SK-N-SH (cell line): ENCODE measurements around the gene ERBB2. TPM values are rescaled to one million over a fixed set of nuclear protein-coding genes. Genes with fewer than 3 reads are reported as not detected.

ENCODE experiments used
- CTCF ChIA-PET: fragments of 300-600, 350-600 bp; formaldehyde crosslinking; extraction: SDS; loops from one replicate; lab custom pipeline; 2021; lab: Yijun Ruan, JAX
- POLR2A ChIA-PET: fragments of 350-600 bp; sonication (Branson Sonifier 250); formaldehyde crosslinking; extraction: SDS; loops from one replicate; lab custom pipeline; 2020; ENCODE audit warnings: antibody characterized with exemption, inconsistent platforms; lab: Yijun Ruan, JAX
- DNase-seq: peaks from one replicate; pipeline ENCODE4 v3.0.0; 2012
- H2AFZ ChIP-seq: fragments of 200-600 bp; sonication (generic); 2 replicates; pipeline ENCODE4 v1.8.1; 2016; ENCODE audit warnings: antibody characterized with exemption, mild to moderate bottlenecking, low read depth
- H3F3A ChIP-seq: fragments of 200-600 bp; sonication (generic); replicated peaks from 2 replicates; pipeline ENCODE3; 2016; ENCODE audit warnings: antibody characterized with exemption, mild to moderate bottlenecking; ENCODE audit not compliant: insufficient read depth
- H3K27ac ChIP-seq, 2 experiments: fragments of 200-500 bp in 1 of 2; fragments of 200-600 bp in 1 of 2; sonication (Bioruptor generic) in 1 of 2; sonication (generic), shearing (Covaris generic) in 1 of 2; 2 replicates each; pipeline versions ENCODE4 v1.5.1 to v1.6.1; 2014 to 2016; ENCODE audit warnings: low read depth in 2 of 2, inconsistent platforms in 1 of 2, low read length in 1 of 2, mild to moderate bottlenecking in 1 of 2, mixed read lengths in 1 of 2
- H3K27me3 ChIP-seq: fragments of 200-600 bp; sonication (generic), shearing (Covaris generic); 2 replicates; pipeline ENCODE4 v1.6.1; 2016; ENCODE audit warnings: mixed run types; ENCODE audit not compliant: insufficient read depth
- H3K36me3 ChIP-seq, 2 experiments: fragments of 200-500 bp in 1 of 2; fragments of 200-600 bp in 1 of 2; sonication (Bioruptor generic) in 1 of 2; sonication (generic) in 1 of 2; replicated peaks in 1 of 2; 2 replicates each; pipeline versions ENCODE3 to v1.5.1; 2014 to 2016; ENCODE audit warnings: low read length in 1 of 2, mild to moderate bottlenecking in 1 of 2; ENCODE audit not compliant: insufficient read depth in 2 of 2, control insufficient read depth in 1 of 2
- H3K4me1 ChIP-seq, 2 experiments: fragments of 200-500 bp in 1 of 2; fragments of 200-600 bp in 1 of 2; sonication (Bioruptor generic) in 1 of 2; sonication (generic), shearing (Covaris generic) in 1 of 2; 2 replicates each; pipeline versions ENCODE4 v1.5.1 to v1.6.1; 2014 to 2016; ENCODE audit warnings: low read depth in 1 of 2, low read length in 1 of 2, mixed run types in 1 of 2; ENCODE audit not compliant: insufficient read depth in 2 of 2, control insufficient read depth in 1 of 2
- H3K4me2 ChIP-seq: fragments of 200-600 bp; sonication (generic), shearing (Covaris generic); 2 replicates; pipeline ENCODE4 v1.6.1; 2017; ENCODE audit warnings: mixed run types
- H3K4me3 ChIP-seq, 2 experiments: fragments of 200-500 bp in 1 of 2; fragments of 200-600 bp in 1 of 2; sonication (Bioruptor generic) in 1 of 2; sonication (generic), shearing (Covaris generic) in 1 of 2; 2 replicates each; pipeline versions ENCODE4 v1.5.1 to v1.8.1; 2014 to 2016; ENCODE audit warnings: low read depth in 2 of 2, inconsistent platforms in 1 of 2, low read length in 1 of 2, mild to moderate bottlenecking in 1 of 2, mixed read lengths in 1 of 2, moderate library complexity in 1 of 2
- H3K79me2 ChIP-seq: fragments of 200-600 bp; sonication (generic); 2 replicates; pipeline ENCODE4 v1.8.1; 2017; ENCODE audit warnings: mild to moderate bottlenecking; ENCODE audit not compliant: insufficient read depth
- H3K9ac ChIP-seq: fragments of 200-600 bp; sonication (generic); 2 replicates; pipeline ENCODE4 v1.6.1; 2017; ENCODE audit warnings: mixed run types
- H3K9me2 ChIP-seq: fragments of 200-600 bp; sonication (generic); 2 replicates; pipeline ENCODE4 v1.6.1; 2017; ENCODE audit warnings: mixed run types
- H3K9me3 ChIP-seq: fragments of 200-600 bp; sonication (generic); 2 replicates; pipeline ENCODE4 v1.6.1; 2017; ENCODE audit warnings: mixed run types, mild to moderate bottlenecking, moderate library complexity
- H4K20me1 ChIP-seq: fragments of 200-600 bp; sonication (generic); 2 replicates; pipeline ENCODE4 v1.6.1; 2017; ENCODE audit warnings: mild to moderate bottlenecking, mixed run types; ENCODE audit not compliant: insufficient read depth
- ELF1 ChIP-seq: IDR thresholded peaks from 2 replicates; pipeline ENCODE4 v1.4.0; 2012
- EP300 ChIP-seq, 2 experiments: IDR thresholded peaks; 2 replicates each; pipeline versions ENCODE4 v1.4.0 to v1.6.1; 2012; ENCODE audit warnings: borderline replicate concordance in 1 of 2, low read depth in 1 of 2, low read length in 1 of 2
- FOXM1 ChIP-seq: IDR thresholded peaks from 2 replicates; pipeline ENCODE4 v1.4.0; 2012; ENCODE audit warnings: low read depth, mild to moderate bottlenecking
- MXI1 ChIP-seq: IDR thresholded peaks from 2 replicates; pipeline ENCODE4 v1.6.1; 2012; ENCODE audit warnings: mild to moderate bottlenecking, low read depth, low read length, improper control_type of control experiment
- POLR2AphosphoS5 ChIP-seq: IDR thresholded peaks from 2 replicates; pipeline ENCODE4 v1.6.1; 2012; ENCODE audit warnings: low read depth, low read length
- RXRA ChIP-seq: IDR thresholded peaks from 2 replicates; pipeline ENCODE4 v1.4.0; 2012; ENCODE audit warnings: low read depth, mild to moderate bottlenecking, borderline replicate concordance
- SMC3 ChIP-seq: IDR thresholded peaks from 2 replicates; pipeline ENCODE4 v1.6.1; 2012; ENCODE audit warnings: low read depth, low read length, improper control_type of control experiment
- YY1 ChIP-seq: IDR thresholded peaks from 2 replicates; pipeline ENCODE4 v1.4.0; 2012; ENCODE audit warnings: low read depth, mild to moderate bottlenecking
- WGBS: methylation state at CpG from one replicate; pipeline ENCODE4 v1.1.6; 2017; ENCODE audit warnings: low lambda C conversion rate; 5-methylcytosine and 5-hydroxymethylcytosine counted together
- polyA plus RNA-seq, 3 experiments: library from polyadenylated mRNA; depleted of rRNA; stranded (reverse); fragments of >200 nt; gene quantifications; 2 replicates each; pipeline ENCODE4 v1.2.3, GENCODE V29; 2012
- TF ChIP-seq, protein P1 (sequence below): IDR thresholded peaks from 2 replicates; pipeline ENCODE4 v1.6.1; 2012; ENCODE audit warnings: mild to moderate bottlenecking, low read depth, low read length, moderate library complexity
- TF ChIP-seq, protein P2 (sequence below): fragments of 200-600 bp; sonication (generic); IDR thresholded peaks from 2 replicates; pipeline ENCODE4 v1.6.1; 2017; ENCODE audit warnings: antibody characterized with exemption, mild to moderate bottlenecking, moderate library complexity
- TF ChIP-seq, protein P3 (sequence below): IDR thresholded peaks from 2 replicates; pipeline ENCODE4 v1.4.0; 2012; ENCODE audit warnings: low read depth
- TF ChIP-seq, protein P4 (sequence below): IDR thresholded peaks from 2 replicates; pipeline ENCODE4 v1.4.0; 2012; ENCODE audit warnings: low read depth, borderline replicate concordance
- TF ChIP-seq, protein P5 (sequence below): fragments of 150-350 bp; IDR thresholded peaks from 2 replicates; pipeline ENCODE4 v1.6.1; 2016; ENCODE audit warnings: mild to moderate bottlenecking, low read depth, low read length

The ERBB2 gene
- polyA plus RNA-seq, 1 of the 3 experiments (the other 2 are of a cell fraction), result 1.9 TPM

DNA sequence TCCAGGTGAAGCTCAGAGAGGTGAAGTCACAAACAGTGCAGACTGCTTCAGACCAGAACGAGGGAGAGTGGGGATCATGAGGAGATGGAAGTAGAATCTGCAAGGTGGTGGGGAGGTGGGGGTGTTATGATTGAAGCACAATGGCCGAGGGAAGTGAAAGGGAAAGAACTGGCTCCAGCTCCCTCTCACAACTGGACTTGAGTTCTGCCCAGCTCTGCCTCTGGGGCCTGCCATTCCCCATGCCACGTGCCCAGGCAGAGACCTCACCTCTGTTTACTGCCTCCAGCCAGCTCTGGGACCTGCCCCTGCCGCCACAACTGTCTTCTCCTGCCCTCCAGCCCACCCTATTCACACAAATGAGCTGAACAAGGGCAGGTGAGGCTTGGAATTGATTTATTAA is 29.1 kb upstream of the ERBB2 start:
- H3K27me3 ChIP-seq, result no peaks in the 10 kb centered on the region

More for the DNA sequence above, 29.1 kb upstream of the ERBB2 start:
- CTCF ChIA-PET, result interaction anchor here (0.8 to 15.8 kb wide), 10 partner anchors 10 to 123 kb away, joined by 3 to 279 read pairs (median 8); partner anchors contain the start of genes MIEN1, PGAP3 and PPP1R1B
- Histone ChIP-seq H3K9ac (no peak overlapping the region), H3K27ac (no peak overlapping the region), H4K20me1 (no peaks in the 10 kb centered on the region)
- DNase-seq, result no peak
- POLR2A ChIA-PET, result interaction anchor here (1.2 to 1.4 kb wide), 2 partner anchors 49 to 52 kb away, joined by 3 to 4 read pairs; no protein-coding TSS in a partner anchor
- no peak for TF ChIP-seq EP300 (IDR thresholded peaks at IDR 0.05; ENCODE audit: borderline replicate concordance in 1 of 2, low read depth in 1 of 2, low read length in 1 of 2)
- TF ChIP-seq ELF1, result no peak
- TF ChIP-seq, protein P1, sequence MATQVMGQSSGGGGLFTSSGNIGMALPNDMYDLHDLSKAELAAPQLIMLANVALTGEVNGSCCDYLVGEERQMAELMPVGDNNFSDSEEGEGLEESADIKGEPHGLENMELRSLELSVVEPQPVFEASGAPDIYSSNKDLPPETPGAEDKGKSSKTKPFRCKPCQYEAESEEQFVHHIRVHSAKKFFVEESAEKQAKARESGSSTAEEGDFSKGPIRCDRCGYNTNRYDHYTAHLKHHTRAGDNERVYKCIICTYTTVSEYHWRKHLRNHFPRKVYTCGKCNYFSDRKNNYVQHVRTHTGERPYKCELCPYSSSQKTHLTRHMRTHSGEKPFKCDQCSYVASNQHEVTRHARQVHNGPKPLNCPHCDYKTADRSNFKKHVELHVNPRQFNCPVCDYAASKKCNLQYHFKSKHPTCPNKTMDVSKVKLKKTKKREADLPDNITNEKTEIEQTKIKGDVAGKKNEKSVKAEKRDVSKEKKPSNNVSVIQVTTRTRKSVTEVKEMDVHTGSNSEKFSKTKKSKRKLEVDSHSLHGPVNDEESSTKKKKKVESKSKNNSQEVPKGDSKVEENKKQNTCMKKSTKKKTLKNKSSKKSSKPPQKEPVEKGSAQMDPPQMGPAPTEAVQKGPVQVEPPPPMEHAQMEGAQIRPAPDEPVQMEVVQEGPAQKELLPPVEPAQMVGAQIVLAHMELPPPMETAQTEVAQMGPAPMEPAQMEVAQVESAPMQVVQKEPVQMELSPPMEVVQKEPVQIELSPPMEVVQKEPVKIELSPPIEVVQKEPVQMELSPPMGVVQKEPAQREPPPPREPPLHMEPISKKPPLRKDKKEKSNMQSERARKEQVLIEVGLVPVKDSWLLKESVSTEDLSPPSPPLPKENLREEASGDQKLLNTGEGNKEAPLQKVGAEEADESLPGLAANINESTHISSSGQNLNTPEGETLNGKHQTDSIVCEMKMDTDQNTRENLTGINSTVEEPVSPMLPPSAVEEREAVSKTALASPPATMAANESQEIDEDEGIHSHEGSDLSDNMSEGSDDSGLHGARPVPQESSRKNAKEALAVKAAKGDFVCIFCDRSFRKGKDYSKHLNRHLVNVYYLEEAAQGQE, result no peak
- TF ChIP-seq, protein P2, sequence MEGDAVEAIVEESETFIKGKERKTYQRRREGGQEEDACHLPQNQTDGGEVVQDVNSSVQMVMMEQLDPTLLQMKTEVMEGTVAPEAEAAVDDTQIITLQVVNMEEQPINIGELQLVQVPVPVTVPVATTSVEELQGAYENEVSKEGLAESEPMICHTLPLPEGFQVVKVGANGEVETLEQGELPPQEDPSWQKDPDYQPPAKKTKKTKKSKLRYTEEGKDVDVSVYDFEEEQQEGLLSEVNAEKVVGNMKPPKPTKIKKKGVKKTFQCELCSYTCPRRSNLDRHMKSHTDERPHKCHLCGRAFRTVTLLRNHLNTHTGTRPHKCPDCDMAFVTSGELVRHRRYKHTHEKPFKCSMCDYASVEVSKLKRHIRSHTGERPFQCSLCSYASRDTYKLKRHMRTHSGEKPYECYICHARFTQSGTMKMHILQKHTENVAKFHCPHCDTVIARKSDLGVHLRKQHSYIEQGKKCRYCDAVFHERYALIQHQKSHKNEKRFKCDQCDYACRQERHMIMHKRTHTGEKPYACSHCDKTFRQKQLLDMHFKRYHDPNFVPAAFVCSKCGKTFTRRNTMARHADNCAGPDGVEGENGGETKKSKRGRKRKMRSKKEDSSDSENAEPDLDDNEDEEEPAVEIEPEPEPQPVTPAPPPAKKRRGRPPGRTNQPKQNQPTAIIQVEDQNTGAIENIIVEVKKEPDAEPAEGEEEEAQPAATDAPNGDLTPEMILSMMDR, result no peak
- no peak for TF ChIP-seq FOXM1
- TF ChIP-seq YY1, result no peak
- TF ChIP-seq, protein P3, sequence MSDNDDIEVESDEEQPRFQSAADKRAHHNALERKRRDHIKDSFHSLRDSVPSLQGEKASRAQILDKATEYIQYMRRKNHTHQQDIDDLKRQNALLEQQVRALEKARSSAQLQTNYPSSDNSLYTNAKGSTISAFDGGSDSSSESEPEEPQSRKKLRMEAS, result no peak
- TF ChIP-seq POLR2AphosphoS5, result no peak
- TF ChIP-seq, protein P4, sequence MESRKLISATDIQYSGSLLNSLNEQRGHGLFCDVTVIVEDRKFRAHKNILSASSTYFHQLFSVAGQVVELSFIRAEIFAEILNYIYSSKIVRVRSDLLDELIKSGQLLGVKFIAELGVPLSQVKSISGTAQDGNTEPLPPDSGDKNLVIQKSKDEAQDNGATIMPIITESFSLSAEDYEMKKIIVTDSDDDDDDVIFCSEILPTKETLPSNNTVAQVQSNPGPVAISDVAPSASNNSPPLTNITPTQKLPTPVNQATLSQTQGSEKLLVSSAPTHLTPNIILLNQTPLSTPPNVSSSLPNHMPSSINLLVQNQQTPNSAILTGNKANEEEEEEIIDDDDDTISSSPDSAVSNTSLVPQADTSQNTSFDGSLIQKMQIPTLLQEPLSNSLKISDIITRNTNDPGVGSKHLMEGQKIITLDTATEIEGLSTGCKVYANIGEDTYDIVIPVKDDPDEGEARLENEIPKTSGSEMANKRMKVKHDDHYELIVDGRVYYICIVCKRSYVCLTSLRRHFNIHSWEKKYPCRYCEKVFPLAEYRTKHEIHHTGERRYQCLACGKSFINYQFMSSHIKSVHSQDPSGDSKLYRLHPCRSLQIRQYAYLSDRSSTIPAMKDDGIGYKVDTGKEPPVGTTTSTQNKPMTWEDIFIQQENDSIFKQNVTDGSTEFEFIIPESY, result no peak
- TF ChIP-seq, protein P5, sequence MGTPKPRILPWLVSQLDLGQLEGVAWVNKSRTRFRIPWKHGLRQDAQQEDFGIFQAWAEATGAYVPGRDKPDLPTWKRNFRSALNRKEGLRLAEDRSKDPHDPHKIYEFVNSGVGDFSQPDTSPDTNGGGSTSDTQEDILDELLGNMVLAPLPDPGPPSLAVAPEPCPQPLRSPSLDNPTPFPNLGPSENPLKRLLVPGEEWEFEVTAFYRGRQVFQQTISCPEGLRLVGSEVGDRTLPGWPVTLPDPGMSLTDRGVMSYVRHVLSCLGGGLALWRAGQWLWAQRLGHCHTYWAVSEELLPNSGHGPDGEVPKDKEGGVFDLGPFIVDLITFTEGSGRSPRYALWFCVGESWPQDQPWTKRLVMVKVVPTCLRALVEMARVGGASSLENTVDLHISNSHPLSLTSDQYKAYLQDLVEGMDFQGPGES, result no peak
- no peak for TF ChIP-seq RXRA
- no peak for TF ChIP-seq MXI1
- no peak for TF ChIP-seq SMC3
- TF ChIP-seq, all 33 proteins: peak for 0
- Histone ChIP-seq H3K79me2 (no peaks in the 10 kb centered on the region), H3K4me2 (no peak overlapping the region), H2AFZ (no peak overlapping the region), H3K36me3 (no peaks in the 10 kb centered on the region), H3K4me3 (no peak overlapping the region), H3K4me1 (peaks cover 0 to 10% of the 10 kb centered on the region in 2 experiments; a peak in 1 of 4 replicates), H3F3A (no peaks in the 10 kb centered on the region), H3K9me2 (no peaks in the 10 kb centered on the region), H3K9me3 (no peaks in the 10 kb centered on the region)
- 41% methylated on average over 4 of the region's 4 CpGs for WGBS
